GM12865 (cell line): Measurements from ENCODE around the gene IKZF4.
A peak's percentile ranks its signal among the peaks of the same experiment; 100 is the strongest.
"Not testable (repeated sequence)": the region's sequence is repeated elsewhere in the genome, so short reads cannot be mapped to it uniquely, and the experiment has no call there.

Source experiments
- DNase-seq: peaks from one replicate; pipeline ENCODE4 v3.0.0; 2010; ENCODE audit warnings: low read depth
- H3K4me3 ChIP-seq: 2 replicates; pipeline ENCODE4 v1.5.1; 2011; ENCODE audit warnings: mild to moderate bottlenecking, low read depth, low read length, control low read depth
- TF ChIP-seq, protein P1 (sequence below): IDR thresholded peaks from 2 replicates; pipeline ENCODE4 v1.5.1; 2011; ENCODE audit warnings: low read length, control low read depth, low read depth, inconsistent platforms; ENCODE audit not compliant: insufficient read depth; ENCODE audit errors: missing control alignments

IKZF4 gene

DNA sequence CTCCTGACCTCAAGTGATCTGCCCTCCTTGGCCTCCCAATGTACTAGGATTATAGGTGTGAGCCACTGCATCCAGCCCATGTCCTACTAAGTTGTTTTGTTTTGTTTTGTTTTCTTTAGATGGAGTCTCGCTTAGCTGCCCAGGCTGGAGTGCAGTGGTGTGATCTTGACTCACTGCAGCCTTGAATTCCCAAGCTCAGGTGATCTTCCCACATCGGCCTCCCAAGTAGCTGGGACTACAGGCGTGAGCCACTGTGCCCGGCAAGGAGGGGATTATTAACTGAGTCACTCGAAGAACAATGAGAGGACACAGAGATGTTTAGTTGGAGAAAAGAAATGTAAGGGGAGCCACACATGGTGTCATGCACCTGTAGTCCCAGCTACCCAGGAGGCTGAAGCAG is 41.1 kb downstream of the IKZF4 start:
- TF ChIP-seq, protein P1, sequence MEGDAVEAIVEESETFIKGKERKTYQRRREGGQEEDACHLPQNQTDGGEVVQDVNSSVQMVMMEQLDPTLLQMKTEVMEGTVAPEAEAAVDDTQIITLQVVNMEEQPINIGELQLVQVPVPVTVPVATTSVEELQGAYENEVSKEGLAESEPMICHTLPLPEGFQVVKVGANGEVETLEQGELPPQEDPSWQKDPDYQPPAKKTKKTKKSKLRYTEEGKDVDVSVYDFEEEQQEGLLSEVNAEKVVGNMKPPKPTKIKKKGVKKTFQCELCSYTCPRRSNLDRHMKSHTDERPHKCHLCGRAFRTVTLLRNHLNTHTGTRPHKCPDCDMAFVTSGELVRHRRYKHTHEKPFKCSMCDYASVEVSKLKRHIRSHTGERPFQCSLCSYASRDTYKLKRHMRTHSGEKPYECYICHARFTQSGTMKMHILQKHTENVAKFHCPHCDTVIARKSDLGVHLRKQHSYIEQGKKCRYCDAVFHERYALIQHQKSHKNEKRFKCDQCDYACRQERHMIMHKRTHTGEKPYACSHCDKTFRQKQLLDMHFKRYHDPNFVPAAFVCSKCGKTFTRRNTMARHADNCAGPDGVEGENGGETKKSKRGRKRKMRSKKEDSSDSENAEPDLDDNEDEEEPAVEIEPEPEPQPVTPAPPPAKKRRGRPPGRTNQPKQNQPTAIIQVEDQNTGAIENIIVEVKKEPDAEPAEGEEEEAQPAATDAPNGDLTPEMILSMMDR = no peak
- H3K4me3 ChIP-seq = no peak overlapping the region
- DNase-seq = no peak

DNA sequence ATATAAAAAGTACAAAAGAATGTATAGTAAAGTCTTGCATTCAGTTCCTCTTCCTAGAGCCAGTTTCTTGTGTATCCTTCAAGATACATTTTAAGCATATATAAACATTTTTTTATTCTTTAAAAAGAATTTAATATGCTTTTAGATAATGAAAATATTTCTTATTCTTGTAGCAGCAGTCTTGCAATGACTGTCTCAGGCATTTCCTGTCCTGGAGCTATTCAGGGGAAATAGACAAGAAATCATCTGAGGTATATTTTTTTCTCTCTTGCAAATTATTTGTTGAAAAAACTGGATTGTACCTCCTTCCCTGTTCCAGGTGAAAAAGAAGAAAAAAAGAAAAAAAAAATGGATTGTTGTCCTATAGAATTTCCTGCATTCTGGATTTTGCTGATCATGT is 42.2 kb downstream of the IKZF4 start:
- DNase-seq = no peak
- TF ChIP-seq, protein P1 = no peak
- H3K4me3 ChIP-seq = no peak overlapping the region

DNA sequence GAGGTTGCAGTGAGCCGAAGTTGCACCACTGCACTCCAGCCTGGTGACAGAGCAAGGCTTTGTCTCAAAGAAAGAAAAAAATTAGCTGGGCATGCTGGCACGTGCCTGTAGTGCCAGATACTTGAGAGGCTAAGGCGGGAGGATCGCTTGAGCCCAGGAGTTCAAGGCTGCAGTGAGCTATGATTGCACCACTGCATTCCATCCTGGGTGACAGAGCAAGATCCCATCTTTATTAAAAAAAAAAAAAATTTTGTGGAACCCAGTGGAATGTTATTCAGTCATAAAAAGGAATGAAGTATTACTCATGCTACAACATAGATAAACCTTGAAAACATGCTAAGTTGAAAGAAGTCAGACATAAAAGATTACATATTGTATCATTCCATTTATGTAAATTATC is 50.8 kb downstream of the IKZF4 start:
- TF ChIP-seq, protein P1 = no peak

DNA sequence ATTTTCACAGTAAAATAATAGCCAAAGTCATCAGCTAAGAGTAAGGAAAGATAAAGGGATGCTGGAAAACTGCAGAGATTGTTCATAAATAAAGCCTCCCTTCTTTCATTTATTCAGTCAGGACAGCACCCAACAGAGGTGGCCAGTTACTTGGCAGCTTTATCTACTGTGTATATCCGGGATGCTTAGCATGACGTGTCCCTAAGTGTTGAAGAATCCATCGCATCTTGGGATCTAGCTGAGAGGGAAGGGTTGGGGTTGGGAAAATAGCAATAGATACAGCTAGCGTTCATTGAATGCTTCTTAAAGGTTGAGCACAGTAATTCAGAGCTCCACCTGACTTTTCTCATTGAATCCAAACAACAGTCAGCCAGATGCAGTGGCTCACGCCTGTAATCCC is 53.6 kb downstream of the IKZF4 start:
- no peak overlapping the region for H3K4me3 ChIP-seq
- TF ChIP-seq, protein P1 = no peak
- no peak for DNase-seq

More for the DNA sequence above, 50.8 kb downstream of the IKZF4 start:
- DNase-seq = no peak
- no peak overlapping the region for H3K4me3 ChIP-seq

DNA sequence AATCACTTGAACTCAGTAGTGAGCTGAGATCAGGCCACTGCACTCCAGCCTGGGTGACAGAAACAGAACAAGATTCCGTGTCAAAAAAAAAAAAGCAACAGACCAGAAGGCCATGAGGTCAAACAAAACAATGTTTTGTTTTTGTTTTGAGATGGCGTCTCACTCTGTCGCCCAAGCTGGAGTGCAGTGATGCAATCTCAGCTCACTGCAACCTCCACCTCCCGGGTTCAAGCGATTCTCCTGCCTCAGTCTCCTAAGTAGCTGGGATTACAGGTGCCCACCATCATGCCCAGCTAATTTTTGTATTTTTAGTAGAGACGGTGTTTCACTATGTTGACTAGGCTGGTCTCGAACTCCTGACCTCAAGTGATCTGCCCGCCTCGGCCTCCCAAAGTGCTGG is 57.1 kb downstream of the IKZF4 start:
- DNase-seq = not testable (repeated sequence)

DNA sequence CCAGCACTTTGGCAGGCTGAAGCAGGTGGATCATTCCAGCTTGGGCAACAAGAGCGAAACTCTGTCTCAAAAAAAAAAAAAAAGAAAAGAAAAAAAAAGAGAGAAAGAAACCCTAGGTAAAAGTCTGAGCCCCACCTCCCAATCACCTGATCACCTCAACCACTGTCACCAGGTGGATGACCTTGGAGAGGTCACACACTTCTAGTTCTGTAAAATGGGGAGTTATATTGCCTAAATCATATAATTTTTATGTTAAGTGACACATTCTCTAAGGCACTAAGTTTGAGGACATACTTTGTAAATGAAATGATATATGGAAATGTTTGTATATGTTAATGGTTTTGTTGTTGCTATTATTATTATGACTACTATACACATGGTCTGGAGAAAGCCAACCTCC is 57.6 kb downstream of the IKZF4 start:
- H3K4me3 ChIP-seq = no peak overlapping the region
- no peak for DNase-seq

More for the DNA sequence above, 57.1 kb downstream of the IKZF4 start:
- not testable (repeated sequence) for H3K4me3 ChIP-seq

DNA sequence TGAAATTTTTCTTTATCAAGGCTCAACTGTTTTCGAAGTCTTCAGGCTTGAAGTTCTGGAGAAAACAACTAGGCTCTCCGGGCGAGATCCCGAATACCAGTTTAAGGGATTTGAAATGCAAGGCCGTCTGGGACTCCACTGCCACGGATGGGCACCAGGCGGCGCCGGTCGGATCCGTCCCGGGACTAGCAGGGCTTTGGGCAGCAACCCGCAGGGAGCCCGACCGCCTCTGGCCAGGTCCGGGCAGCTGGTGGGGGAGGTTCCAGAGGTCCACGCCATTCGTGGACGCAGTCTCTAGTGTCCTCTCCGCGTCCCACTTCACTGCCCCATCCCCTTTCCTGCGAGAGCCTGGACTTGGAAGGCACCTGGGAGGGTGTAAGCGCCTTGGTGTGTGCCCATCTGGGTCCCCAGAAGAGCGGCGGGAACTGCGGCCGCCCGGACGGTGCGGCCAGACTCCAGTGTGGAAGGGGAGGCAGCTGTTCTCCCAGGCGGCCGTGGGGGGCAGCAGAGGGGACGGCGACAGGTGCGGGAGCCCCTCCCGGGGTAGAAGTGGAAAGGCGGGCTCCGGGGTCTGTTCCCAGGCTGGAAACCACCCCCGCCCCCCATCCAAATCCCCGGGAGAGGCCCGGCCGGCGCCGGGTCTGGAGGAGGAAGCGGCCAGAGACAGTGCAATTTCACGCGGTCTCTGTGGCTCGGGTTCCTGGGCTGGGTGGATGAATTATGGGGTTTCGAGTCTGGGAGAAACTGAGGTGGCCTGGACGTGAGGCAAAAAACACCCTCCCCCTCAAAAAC is 58.3 kb downstream of the IKZF4 start:
- DNase-seq = peak; percentile 48
- H3K4me3 ChIP-seq = peak overlapping the region; percentile 47

More for the DNA sequence above, 57.6 kb downstream of the IKZF4 start:
- TF ChIP-seq, protein P1 = no peak

More for the DNA sequence above, 58.3 kb downstream of the IKZF4 start:
- TF ChIP-seq, protein P1 = peak; percentile 56
